Kasumi-1 (cell line): ENCODE measurements around the gene RND2.
"Not testable (repeated sequence)": the region's sequence is repeated elsewhere in the genome, so short reads cannot be mapped to it uniquely, and the experiment has no call there.

Experiments
- DNase-seq, 2 experiments: peaks; one replicate each; lab custom pipeline; 2025; lab: John Stamatoyannopoulos, UW

Gene RND2

GRCh38 chr17:43024407-43025289 lies at the start of gene RND2:
TSS of gene RND2 (plus strand) at chr17:43025231. CDS start at chr17:43025348, 117 bp downstream.
- peak; percentile 98 to 99 for DNase-seq

GRCh38 chr17:42975265-42975664 lies 49.8 kb upstream of the RND2 start:
- DNase-seq: no peak

GRCh38 chr17:42975701-42976100 lies 49.3 kb upstream of the RND2 start:
- not testable (repeated sequence) for DNase-seq

GRCh38 chr17:42979511-42980273 lies 45.3 kb upstream of the RND2 start, which contains the start of gene PTGES3L:
TSS of gene PTGES3L (minus strand) at chr17:42980080. CDS start at chr17:42980053, 27 bp downstream.
- DNase-seq: peak; percentile 74 to 77

- DNase-seq: peak; percentile 73 to 75
Measured at GRCh38 chr17:42980274-42980765, 44.7 kb upstream of the RND2 start, which contains the start of gene RUNDC1. TSS of gene RUNDC1 (plus strand) at chr17:42980565. CDS start at chr17:42980577, 12 bp downstream.

GRCh38 chr17:42980766-42981397 lies 44.1 kb upstream of the RND2 start:
- peak; percentile 60 to 61 for DNase-seq

- no peak for DNase-seq
Measured at GRCh38 chr17:42982266-42982665, 42.8 kb upstream of the RND2 start.

- DNase-seq: peak; percentile 94 to 97
Measured at GRCh38 chr17:42985225-42985624, 39.8 kb upstream of the RND2 start.

- no peak for DNase-seq
Measured at GRCh38 chr17:42989141-42989540, 35.9 kb upstream of the RND2 start.

GRCh38 chr17:42989726-42990652 lies 35.0 kb upstream of the RND2 start:
- no peak for DNase-seq

- no peak for DNase-seq
Measured at GRCh38 chr17:42991471-42991870, 33.6 kb upstream of the RND2 start.

- no peak for DNase-seq
Measured at GRCh38 chr17:42992872-42993271, 32.2 kb upstream of the RND2 start.

- DNase-seq: not testable (repeated sequence)
Measured at GRCh38 chr17:42993913-42994312, 31.1 kb upstream of the RND2 start.

- DNase-seq: peak; percentile 45 to 57
Measured at GRCh38 chr17:42997390-42997983, 27.5 kb upstream of the RND2 start.

- DNase-seq: peak; percentile 100
Measured at GRCh38 chr17:42997984-42998938, 26.8 kb upstream of the RND2 start, which contains the start of gene RPL27. TSS of gene RPL27 (plus strand) at chr17:42998419. CDS start at chr17:42998751, 332 bp downstream.

- no peak for DNase-seq
Measured at GRCh38 chr17:42999003-42999525, 26.0 kb upstream of the RND2 start.

GRCh38 chr17:43000894-43001293 lies 24.1 kb upstream of the RND2 start:
- DNase-seq: not testable (repeated sequence)

- DNase-seq: no peak
Measured at GRCh38 chr17:43003542-43004172, 21.4 kb upstream of the RND2 start.
